Body of pancreas (tissue), 4 donors: ENCODE results near the gene CLDN11.

Source experiments
- CTCF ChIP-seq, 7 experiments: fragments of 450-650 bp in 4 of 7; fragments of 200-600 bp in 3 of 7; sonication (generic) in 3 of 7; IDR thresholded peaks; one replicate each; pipeline ENCODE4 v1.5.1; 2016 to 2019; ENCODE audit warnings: antibody characterized with exemption in 7 of 7
- POLR2A ChIP-seq, 3 donors: fragments of 450-650 bp; IDR thresholded peaks; one replicate each; pipeline ENCODE4 v1.6.1; 2016; ENCODE audit warnings: antibody characterized with exemption in 3 of 3, mild to moderate bottlenecking in 2 of 3

DNA sequence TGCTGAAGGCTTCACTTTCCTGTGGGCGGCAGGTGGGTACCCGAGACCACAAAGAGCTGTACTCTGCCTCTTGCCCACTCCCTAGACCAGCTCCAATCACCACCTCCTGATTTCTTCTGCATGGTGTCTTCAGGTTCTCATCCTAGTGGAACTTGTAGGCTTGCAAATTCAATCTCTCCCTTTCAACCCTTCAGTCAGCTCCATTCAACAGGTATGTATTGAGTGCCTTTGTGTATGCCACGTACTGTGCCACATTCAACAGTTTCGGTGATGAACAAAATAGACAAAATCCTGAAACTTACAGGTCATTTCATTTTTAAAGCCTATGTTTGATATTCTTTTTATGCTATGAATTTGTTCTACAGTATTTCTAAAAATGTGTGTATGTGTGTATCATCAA lies 5.4 kb upstream of the CLDN11 start:
- no peak for TF ChIP-seq CTCF (IDR thresholded peaks at IDR 0.05)
- no peak for TF ChIP-seq POLR2A (IDR thresholded peaks at IDR 0.05)
